CD4-positive, alpha-beta T cell treated with Interleukin-4 for 4 hours (primary cell): Measurements from ENCODE around the gene PTGS1.
"Not testable (repeated sequence)": the region's sequence is repeated elsewhere in the genome, so short reads cannot be mapped to it uniquely, and the experiment has no call there.

Experiments
- DNase-seq: peaks from one replicate; pipeline ENCODE4 v3.0.0-alpha.2; 2020

PTGS1 gene

DNA sequence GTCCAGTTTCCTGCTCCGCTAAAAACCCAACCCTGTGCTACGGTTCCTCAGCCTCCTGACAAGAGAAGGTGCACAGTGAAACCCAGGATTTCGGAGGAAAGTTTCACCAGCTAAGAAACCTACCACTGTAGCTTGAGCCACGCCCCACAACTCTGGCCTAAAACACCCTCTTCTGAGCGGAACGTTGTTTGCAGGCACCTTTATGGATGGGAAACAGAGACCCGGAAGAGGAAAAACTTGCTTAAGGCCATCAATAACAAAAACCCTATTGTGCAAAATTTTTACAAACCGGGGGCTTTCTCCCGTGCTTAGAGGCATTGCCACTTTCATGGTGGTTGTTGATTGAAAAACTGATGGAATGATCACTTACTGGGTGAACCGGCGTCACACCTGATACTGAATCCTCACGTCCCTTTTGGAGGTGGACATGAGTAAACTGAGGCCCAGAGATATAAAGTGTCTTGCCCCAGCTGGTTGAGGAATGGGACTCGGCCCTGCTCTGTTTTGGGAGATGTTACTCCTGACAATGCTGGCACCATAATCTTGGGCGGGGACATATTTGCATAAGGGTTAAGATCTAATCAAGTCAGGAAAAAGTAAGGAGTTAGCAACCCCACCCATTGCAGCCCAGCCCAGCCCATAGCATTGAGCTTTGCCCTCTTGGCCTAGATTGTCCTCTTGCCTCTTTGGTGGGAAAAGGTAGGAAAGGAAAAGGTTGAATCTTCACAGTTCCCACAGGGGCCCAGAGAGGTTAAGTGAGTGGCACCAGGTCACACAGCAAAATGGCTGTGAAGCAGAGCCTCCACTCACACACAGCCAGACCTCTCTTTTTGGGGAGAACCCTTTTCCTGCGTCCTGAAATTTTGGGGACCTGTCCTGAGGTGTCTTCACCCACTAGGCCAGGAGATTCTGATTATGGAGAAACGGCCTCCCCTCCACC, 23.2 kb upstream of the PTGS1 start:
- no peak for DNase-seq

DNA sequence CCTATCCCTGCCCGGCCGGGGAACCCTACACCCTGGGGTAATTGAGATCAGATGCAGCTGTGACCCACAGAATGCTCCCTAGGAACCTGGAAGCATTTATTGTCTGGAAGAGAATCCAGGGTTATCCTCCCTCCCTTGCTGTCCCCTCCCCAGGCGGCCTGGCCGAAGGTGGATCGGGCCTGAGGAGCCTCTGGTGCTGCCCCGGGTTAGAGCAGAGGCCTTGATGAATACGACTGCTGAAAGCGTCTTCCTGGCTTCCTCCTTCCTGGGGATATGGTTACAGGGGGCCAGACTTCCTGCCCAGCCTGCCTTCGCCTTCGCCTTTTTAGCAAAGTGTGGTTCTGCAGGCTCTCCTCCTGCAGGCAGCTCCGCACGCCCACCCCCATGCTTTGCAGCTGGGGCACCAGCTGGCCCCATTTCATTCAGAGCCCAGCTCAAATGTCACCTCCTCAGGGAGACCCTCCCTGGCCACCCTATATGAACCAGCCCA, 22.5 kb upstream of the PTGS1 start:
- no peak for DNase-seq

DNA sequence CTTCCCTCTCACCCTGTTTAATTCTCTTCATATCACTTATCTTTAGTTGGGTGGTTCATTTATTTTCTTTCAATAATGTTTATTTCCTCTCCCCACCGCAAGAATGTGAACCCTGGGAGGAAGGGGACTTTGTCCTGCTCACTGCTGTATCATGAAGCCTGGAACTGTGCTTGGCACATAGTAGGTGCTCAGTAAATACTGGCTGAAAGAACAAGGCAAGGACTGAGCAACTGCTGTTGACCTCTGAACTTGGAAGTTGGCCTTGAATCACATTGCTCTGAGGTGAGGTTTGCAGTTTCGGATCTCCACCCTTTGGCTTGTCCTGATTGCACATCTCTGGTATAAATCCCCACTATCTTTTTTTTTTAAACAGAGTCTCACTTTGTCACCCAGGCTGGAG, 22.0 kb upstream of the PTGS1 start:
- no peak for DNase-seq

DNA sequence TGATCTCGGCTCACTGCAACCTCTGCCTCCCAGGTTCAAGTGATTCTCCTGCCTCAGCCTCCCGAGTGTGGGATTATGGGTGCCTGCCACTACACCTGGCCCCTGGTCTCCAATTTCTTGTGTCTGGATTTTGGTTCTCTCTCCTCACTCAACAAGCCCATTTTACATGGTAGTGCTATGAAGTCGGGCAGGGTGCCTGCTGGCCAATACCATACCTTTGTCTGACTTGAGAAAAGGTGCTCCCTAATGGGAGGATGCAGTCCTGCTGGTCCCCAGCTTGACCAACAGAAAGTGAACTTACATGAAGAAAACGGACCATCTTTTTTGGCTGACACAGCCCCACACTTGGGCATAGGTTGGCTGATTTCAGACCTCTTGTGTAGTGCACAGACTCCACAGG, 21.6 kb upstream of the PTGS1 start:
- DNase-seq: no peak

DNA sequence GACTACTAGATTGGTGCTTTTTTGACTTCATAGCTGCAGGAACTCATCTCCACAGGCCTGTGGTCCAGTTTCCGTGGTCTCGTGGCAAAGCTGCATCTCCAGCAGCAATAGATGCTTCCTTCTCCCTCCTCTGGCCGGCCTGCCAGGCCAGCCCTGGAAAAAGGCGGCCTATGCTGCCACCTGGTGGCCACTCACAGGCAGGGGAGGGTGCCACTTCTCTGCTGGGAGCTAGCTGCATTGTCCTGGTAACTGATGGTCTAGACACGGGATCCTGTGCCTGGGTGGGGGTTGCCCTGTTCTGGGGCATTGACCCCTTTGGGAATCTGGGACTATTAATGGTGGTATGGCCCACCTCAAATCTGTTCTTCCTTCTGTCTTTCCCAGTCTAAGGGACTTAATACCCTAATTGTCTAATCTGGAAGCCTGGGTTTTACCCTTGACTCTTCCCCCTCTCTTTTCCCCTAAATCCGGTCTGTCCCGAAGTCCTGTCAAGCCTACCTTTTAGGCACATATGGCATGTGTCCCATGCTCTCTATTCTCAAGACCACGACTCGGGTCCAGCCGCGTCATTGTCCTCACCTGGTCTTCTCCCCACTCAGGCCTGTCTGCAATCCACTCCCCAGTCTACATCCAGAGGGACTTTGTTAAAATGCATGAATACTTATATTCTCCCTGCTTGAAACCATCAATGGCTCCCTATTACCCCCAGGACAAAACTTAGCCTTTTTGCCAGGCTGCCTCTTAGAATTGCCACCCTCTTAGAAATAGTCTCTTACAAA, 20.1 kb upstream of the PTGS1 start:
- DNase-seq: peak; percentile 62

DNA sequence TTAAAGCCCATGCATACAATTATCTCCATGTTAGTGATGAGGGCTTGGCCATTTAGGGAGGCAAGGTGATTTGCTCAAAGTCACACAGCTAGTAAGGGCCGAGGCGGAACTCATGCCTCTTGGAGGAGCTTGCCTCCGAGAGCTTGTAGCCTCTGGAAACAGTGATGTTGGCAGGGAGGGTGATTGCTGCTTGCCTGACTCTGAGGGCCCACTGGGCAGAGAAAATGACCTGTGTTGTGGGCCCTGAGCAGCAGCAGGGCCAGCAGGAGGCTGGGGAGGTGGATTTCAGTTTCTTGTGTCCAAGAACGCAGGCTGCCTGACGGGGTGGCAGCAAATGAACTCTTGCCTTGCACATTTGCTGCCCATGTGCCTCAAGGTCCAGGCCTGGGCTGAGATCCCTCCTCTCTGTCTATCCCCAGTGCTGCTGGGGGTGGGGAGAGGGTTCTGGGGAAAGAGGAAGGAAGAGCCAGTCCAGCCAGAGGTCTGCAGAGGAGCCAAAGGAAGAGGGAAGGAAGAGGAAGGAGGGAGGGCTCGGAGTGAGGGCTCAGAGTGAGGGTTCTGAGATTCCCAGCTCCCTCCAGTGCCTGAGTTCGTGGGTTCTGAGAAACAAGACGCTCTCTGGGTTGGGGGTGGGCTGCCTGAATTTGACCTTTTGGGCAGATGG, 16.2 kb upstream of the PTGS1 start:
- no peak for DNase-seq

DNA sequence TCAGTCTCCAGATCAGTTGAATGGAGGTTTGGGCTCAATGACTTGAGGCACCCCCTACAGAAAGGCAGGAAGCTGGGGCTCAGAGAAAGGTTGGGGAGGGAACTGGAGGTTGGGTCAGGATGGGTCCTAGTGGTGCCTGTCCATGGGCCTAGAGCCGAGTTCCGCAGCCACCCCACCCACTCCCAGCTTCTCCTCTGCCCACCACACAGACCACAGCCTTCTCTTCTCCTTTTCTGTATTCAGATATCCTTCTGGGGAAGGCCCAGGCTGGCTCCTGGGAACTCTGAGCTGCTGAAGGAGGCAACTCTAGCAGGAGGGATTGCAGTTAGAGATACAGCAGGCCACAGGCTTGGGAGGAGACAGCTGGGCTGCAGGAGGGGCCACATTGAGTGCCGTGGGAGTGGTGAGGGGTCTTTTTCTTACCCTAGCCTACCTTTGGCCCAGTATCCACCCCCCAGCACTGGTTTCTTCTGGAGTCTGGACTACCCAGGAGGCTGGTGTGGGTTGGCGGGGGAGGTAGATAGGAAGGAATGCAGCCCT, 15.4 kb upstream of the PTGS1 start:
- DNase-seq: no peak

DNA sequence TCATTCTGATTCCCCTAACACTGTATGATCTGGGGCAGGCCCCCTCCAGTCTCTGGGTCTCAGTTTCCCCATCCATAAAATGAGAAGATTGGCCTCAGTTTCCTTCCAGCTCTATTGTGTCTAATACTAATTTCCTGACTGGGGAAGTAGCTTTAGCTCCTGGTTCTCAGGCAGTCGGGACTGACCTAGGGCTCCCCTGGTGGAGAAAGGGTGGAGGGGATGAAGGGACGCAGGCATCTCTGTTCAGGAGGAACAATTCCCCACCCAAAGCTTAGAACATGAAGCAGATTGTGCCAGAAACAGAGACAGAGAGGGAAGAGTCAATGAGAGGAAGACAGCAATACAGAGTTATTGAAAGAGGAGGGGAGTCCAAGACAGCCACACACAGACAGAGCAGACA, 14.2 kb upstream of the PTGS1 start:
- no peak for DNase-seq

DNA sequence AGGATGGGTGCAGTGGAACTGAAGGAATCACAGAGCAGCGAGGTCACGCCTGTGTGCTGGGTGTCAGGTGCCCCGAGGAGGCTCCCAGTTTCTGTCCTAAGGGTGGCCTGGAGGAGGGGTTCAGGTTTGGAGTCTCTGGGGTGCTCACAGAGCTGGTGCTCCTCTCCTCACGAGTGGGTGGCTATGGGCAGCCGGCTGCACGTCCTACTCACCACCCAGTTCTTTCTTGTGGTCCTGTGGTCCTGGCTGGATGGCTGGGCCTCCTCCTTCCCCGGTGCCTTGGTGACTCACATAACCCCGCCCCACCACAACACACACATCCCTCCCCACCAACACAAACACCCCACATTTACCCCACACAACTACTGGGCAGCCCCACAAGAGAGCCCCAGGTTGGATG, 9.9 kb upstream of the PTGS1 start:
- DNase-seq: no peak

DNA sequence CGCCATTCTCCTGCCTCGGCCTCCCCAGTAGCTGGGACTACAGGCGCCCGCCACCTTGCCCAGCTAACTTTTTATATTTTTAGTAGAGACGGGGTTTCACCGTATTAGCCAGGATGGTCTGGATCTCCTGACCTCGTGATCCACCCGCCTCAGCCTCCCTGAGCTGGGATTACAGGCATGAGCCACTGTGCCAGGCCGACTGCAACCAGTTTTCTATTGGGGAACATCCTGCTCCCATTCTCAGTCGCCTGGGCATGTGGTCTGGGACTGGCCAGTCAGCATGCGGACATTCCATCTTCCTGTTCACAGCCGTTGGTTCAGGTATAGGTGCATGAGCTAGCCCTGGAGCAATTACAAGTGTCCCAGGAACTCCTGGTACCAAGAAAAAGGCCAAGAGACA, 7.7 kb upstream of the PTGS1 start:
- DNase-seq: not testable (repeated sequence)

DNA sequence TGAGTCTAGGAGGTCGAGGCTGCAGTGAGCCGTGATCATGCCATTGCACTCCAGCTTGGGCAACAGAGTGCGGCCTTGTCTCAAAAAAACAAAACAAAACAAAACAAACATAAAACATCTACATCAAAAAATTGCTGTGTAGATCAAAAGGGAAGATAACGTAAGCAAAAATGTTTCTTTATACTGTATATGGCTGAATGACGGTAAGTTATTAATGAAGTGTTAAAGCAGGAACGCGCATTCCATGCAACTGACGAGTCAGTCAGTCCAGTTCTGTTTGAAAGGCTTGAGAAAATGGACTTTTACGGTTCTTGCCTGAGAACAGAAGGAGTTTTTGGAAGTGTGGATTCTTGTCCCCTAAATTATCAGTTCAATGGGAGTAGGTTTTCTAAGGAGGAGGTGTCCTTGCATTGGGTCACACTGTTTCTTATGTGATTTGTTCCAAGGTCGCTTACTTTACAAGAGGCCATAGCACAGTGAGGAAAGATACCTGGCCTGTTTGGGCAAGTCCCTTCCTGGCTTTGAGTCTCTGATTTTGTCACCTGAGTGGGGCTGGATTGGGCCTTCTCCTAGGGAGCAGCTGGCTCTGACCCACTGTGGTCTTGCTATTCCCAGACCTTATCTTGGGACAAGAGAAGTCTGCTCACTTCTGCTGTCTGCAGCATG, 6.6 kb upstream of the PTGS1 start:
- no peak for DNase-seq

DNA sequence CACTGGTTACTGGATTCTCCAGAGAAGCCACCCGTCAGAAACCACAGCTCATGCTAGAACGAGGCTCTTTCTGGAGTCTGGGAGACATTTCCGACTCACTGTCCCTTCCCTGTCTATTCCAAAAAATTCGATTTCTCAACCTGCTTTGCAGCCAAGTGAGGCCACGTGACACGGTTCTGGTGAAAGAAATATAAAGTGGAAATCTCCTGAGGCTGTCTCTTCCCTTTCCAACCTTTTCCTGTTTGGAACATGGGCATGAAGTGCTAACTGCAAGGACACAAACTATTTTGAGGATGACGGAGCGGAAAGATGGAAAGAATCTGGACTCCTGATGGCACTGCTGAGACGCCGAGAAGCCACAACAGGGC, 6.1 kb upstream of the PTGS1 start:
- DNase-seq: no peak

DNA sequence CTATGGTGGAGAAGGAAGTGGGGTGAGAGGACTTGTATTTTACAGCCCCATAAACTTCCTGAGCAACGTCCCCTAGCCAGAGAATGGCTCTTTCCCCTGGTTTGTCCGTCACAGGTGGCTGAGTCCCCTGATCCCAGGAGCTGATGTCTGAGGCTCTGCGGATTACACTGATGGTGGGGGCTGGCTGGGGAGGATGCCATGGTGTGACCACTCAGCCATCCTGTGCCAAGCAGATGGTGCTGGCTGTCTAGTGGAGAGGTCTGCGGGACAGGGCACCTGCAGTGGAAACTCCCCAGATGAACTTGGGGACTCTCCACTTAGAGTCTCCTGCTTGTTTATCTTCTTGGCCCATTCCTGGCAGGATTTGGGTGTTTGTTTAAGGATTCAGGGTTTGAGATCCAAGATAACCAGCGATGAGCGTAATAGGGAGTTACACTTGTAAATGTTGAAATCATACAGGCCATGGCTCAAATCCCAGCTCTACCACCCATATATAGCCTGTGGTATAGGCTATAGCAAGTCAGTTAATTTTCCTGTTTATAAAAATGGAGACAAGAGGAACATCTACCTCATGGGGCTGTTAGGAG, 4.7 kb upstream of the PTGS1 start:
- DNase-seq: no peak

DNA sequence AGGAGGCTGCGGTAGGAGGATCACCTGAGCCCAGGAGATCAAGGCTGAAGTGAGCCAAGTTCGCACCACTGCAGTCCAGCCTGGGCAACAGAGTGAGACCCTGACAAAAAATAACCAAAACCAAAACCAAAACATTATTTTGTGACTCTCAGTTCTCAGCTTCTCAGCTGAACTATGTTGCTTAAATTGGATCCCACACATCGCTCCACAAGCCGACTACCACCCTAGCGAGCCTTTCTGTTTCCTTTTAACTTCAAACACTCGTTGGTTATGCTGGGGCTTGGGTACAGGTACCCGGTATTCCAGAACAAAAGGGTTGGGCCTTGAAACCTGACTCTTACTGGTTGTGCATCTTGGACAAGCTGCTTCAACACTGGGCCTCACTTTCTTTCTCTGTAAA, 3.8 kb upstream of the PTGS1 start:
- no peak for DNase-seq

DNA sequence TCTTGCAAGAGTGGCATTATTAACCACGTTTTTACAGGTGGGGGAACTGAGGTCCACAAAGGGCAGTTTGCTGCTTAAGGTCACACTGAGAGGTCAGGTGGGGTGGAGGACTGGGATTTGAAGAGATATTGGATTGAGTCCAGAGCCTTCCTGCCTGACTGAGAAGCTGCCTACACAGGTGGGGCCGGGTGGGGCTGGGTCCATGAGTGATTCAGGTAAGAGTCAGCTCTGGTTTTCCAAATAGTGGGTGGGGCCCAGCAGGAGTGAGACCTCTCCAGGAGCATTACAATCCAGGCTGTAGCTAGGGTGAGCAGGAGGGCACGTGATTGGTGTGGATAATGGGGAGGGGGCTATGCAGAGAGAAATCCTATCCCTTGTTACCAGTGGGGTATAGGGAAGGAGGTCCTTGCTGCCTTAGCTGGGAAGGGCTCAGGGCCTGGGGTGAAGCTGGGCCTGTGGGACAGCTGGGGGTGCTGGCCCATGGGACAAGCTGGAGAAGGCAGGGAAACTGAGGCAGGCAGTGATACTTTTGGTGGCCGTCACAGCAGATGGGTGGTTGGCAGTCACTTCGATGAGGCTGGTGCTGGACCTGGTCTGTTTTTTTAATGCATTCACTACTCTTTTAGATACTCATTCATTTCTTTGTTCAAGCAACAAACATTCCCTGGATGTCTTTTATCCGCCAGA, 2.9 kb upstream of the PTGS1 start:
- no peak for DNase-seq

DNA sequence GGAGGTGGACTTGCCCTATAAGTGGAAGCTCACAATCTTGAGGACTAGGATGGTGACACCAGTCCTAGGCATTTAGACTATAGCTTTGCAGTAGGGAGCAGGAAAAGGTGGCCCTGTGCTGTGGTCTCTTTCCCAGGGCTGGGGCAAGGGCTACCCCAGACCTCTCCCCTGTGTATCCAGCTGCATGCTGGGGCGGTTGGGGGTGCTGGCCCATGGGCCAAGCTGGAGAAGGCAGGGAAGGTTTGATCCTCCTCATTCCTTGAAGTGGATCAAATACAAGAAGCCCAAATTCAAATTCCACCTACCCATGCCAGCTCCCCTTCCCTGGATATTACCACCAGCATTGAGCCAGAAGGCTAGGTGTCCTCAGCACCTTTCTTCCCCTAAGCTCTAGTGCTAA, 2.2 kb upstream of the PTGS1 start:
- no peak for DNase-seq

DNA sequence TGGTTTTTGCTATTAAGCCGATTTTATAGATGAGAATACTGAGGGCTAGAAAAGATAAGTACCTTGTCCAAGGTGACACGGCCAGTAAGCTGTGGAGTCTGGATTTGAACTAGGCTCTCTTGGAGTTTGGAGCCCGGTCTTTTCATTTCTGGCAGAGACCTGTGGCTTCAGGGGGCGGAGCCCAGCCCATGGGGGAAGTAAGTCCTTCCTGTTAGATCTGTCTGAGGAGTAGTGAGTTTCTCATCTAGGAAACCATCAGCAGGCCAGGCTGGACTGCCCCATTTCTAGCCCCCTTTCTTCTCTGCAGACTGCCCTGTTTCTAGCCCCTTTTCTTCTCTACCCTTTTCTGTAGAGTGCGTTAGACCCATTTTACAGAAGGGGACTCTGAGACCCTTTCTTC, 521 bp upstream of the PTGS1 start:
- no peak for DNase-seq

DNA sequence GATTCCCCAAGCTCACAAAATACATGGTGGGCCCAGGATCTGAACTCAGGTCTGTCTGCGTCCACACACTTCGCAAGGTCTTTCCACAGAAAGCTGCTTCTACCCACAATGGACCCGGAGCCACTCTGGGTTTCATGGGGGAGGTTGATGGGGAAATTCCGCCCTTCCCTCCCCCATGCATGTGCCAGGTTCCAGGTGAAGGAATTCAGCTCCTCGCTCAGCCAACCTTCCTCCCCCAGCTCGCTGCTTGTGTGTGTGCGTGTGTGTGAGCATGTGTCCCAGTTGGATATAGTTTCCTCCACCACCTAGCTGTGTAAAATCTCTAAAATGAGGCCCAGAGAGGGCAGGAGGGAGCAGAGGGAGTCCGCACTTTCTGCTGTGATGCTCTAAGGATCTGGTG, 1.0 kb downstream of the PTGS1 start:
- DNase-seq: no peak

DNA sequence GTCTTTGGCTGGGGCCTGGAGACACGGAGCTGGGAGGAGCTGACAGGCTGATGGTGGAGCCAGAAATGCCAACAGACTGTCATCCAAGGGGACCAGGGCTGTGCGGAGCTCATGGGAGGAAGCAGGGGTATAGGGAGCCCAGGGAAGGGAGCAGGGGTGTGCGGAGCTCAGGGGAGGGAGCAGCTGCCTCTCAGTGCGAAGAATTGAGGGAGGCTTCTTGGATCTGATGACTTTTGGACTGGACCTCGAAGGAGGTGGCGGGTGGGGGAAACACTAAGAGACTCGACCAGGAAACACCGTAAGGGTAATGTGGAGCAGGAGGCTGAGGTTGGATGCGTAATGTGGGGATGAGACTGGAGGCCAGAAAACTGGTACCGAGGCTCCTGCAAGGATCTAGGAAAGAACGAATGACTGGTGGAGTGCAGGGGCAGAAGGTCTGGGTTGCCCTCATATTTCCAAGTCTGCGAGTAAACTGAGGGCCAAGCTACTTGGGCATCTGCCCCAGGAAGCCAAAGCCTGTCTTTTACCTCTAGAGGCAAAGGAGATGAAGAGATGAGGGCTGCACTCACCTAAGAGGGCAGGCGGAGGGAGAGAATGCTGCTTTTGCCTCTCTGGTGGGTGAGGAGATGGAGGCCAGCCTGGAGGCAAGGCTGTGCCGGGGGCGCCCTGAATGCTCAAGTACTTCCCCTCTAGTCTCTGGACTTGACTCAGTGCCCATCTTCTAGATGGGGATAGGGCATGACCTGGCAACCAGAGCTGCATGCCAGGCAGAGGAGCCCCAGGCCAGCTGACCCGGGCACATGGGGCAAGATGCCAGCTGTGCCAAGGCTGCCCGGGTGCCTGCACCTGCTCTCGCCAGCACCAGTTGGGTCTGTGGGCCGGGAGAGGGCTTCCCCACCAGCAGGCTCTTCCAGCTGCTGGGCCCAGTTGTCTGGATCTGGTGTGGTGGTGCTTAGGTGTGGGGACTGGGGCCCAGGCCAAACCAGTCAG, 2.3 kb downstream of the PTGS1 start:
- DNase-seq: no peak

DNA sequence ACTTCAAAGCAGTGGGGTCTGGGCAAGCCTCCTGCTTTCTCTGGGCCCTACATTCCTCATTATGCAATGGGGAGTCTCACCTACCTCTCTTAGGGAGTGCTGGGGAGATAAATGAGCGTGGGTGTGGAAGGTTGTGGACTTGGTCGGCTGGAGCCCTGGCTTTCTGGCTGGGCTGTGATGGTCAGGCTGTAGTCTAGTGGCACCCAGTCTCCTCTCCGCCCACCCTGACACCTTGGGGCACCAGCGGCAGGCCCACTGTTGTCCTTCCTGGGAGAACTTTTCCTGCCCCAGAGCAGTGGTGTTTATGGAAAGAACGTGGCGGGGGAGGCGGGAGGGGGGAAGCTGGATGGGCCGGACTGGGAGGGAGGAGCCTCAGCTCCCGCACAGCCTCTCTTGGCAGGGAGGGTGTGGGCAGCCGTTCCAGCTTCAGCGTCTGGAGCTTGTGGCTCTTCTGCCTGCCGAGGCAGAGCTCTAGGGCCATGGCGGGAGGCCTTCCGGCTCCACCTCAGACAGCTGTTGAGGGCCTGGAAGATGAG, 4.1 kb downstream of the PTGS1 start:
- DNase-seq: no peak
